T follicular helper cell (primary cell): ENCODE measurements around the gene CCDC73.

Experiments used
- DNase-seq: peaks from one replicate; pipeline ENCODE4 v3.0.0-alpha.2; 2020; ENCODE audit warnings: low read depth

CCDC73 gene

GRCh38 chr11:32586576-32587190 lies 207.8 kb downstream of the CCDC73 start:
- DNase-seq = no peak

DNA sequence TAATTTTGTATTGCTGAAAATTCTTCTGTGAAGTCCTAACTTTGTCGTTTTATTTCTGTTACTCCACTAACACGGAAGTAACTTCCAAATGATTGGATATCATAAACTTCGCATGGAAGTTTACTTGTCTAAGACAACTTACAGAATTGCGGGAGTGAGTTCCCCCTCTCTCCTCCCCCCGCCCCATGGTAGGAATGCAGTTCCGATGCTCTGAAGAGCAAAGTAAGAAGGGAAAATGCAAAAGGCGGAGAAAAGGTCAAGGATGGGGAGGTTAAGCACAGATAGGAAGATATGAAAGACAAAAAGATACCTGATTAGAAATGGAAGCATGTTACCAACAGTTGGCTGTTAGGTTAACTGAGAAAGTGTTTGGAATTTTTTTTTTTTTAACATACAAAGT lies 209.5 kb downstream of the CCDC73 start:
- no peak for DNase-seq

DNA sequence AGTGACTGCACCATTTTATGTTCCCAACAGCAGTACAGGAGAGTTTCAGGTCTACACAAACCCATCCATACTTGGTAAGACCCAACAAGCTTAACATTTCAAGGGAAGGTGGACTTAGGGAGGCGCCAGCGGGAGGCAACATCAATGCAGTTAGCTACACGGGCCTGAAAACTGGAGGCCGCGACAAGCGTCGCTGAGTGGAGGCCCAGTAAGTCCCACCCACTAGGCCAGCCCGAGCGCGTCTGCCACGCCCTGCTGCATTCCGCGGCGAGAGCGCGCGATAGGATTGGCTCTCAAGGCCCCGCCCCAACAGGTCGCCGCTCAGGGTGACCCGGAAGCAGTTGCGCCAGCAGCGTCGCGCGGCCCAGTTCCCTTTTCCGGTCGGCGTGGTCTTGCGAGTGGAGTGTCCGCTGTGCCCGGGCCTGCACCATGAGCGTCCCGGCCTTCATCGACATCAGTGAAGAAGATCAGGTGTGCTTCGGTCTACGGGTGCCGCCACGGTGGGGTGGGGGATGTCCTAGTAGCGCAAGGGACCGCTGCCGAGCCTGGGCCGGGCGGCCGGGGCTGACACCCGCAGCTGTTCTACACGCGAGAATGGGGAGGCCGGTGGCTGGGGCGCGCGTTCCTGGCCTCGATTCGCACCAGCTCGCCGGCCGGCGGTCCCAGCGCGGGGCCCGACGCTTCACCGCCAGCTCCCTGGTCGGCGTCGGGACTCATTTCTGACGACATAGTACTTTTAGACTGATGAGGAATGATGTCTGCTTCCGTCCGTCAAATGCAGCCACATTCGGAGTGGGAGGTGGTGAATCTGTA lies 210.8 kb downstream of the CCDC73 start, which contains the start of gene EIF3M:
Gene EIF3M, plus strand, starts transcription at position 373 of the 813 bp plus-strand sequence. Its CDS starts 57 bp downstream, at position 430.
- DNase-seq = peak; percentile 93

DNA sequence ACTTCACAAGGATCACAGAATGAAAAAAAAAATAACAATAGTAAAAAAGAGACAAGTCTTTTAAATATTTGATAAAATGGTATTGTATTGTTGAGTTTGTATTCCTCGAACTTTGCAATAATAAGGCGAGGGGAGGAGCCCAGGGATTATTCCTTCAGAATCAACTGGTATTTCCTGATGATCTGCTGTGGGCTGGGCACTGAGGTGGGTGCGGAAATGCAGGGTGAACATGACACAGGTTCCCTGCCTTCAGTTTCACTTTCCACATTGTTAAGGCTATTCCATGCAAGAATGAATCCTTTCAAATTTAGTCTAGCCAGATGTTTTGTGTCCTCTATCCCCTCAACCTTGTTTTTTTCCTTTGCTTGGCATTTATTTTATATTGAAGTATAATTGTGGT lies 212.9 kb downstream of the CCDC73 start:
- DNase-seq = no peak

GRCh38 chr11:32580967-32581366 lies 213.5 kb downstream of the CCDC73 start:
- no peak for DNase-seq

DNA sequence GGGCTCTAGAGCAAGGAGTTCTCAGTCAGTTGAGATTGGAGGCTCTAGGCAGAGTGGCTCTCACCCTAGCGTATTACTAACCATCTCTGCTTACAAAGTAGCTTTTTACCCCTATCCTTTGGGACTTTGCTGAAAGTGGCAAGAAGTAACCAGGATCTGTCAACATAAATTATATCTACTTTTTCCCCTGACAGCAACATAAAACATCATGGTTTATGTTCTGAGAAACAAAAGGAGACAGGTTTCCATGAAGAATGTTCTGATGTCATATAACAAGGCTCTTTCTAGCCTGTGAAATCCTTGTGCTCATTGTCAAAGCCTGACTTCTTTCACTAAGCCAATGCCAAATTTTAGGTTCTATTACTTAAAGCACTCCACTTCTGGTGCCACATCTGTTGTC lies 218.0 kb downstream of the CCDC73 start:
- DNase-seq = no peak

- no peak for DNase-seq
Observed at GRCh38 chr11:32575070-32575469, 219.4 kb downstream of the CCDC73 start.

DNA sequence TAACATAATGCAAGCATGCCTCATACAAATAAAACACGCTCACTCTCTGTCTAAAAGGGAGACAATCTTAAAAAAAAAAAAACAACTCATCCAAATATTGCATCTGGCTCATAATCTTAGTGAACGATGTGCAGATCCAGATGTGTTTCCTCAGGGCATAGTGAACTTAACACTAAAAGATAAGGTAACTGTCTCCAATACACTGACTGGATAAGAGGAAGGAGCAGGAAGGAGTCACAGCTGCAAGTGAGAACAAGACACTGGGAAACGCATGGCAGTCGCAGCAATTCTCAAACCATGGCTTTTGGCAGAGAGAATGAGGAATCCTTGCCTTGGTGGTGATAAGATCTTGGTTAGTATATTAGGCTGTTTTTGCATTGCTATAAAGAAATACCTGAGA lies 220.0 kb downstream of the CCDC73 start:
- no peak for DNase-seq

DNA sequence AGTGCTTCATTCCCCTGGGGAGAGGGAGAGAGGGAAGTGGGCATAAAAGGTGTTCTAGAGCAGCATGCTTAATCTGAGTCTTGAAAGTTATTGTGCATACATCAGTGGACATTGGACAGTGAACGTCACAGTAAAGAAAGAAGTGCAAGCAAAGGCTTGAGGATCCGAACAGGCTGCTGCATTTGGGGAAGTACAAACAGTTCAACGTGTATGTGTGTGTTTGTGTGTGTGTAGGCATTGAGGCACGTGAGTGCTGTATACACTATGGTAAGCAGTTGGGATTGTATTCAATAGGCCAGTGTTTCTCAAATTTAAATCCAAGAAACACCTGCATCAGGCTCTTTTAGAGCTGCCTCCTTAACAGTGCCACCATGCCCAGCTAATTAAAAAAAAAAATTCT lies 221.2 kb downstream of the CCDC73 start:
- DNase-seq = no peak

- DNase-seq = no peak
Observed at GRCh38 chr11:32571039-32571438, 223.4 kb downstream of the CCDC73 start.

DNA sequence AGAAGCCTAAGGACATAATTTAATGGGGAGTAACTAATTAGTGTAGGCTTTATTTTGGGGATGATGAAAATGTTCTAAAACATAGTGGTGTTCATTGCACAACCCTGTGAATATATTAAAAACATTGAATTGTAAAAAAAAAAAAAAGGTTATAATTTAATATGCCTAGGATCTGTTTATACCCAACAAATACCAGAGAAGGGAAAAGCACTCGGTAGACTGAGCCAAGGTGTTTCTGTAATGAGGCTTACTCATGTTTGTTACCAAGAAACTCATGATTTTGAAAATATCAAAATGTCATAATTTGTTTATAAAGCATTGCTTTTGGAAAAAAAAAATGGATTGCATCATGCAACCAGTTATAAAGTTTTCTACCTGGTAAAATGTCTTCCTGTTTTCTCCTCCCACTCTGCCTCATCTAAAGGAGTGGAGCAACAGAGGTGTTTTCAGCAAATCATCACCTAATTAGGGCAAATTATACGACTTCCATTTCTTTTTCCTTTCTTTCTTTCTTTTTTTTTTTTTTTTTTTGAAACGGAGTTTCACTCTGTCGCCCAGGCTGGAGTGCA lies 225.1 kb downstream of the CCDC73 start:
- no peak for DNase-seq

GRCh38 chr11:32567154-32567553 lies 227.3 kb downstream of the CCDC73 start:
- no peak for DNase-seq

- no peak for DNase-seq
Observed at GRCh38 chr11:32566517-32566916, 227.9 kb downstream of the CCDC73 start.

GRCh38 chr11:32563600-32563959 lies 230.9 kb downstream of the CCDC73 start:
- no peak for DNase-seq

DNA sequence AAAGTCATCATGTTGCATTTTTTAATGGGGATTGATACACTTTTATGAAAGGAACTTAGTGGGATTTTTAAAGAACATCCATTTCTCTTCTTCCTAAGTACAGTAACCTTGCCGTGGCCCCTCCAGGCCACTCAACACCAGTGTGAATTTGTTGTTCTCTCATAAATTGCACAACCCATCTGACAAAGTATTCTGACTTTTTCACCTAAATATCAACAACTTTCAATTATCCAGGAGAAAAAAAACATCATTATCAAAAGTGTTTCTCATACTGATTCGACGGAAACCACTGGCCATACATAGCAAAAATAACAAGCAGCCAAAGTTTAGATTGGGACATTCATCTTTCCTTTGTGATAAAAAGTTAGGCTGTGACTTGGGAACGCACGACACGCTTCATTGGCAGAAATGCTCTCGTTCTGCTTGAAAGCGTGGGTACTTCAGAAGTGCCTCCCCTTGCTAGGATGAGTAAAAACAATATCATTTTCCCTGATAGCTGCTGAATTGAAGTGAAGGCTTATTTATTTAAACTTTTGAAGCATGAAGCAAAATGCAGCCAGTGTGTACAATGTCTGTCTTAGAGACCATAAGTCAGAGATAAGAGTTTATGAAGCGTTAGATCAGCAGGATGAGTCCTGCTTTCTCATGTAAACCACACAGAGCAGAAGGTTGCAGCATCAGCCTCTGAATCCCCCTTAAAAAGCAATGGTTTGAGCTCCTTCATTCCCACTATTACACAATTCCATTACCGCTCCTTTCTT lies 231.4 kb downstream of the CCDC73 start:
- no peak for DNase-seq

- no peak for DNase-seq
Observed at GRCh38 chr11:32561835-32562234, 232.6 kb downstream of the CCDC73 start.

GRCh38 chr11:32555895-32556294 lies 238.6 kb downstream of the CCDC73 start:
- DNase-seq = no peak

- DNase-seq = no peak
Observed at GRCh38 chr11:32555091-32555490, 239.4 kb downstream of the CCDC73 start.
